Fibroblast of mammary gland (primary cell): ENCODE data around the gene CDH13.

ENCODE experiments used
- DNase-seq: peaks from one replicate; pipeline ENCODE4 v3.0.0-alpha.2; 2010; ENCODE audit warnings: low read depth
- H3K4me3 ChIP-seq: 2 replicates; pipeline ENCODE4 v1.5.1; 2011; ENCODE audit warnings: low read depth, mild to moderate bottlenecking, low read length, moderate library complexity; ENCODE audit not compliant: control insufficient read depth
- CTCF ChIP-seq: conservative IDR thresholded peaks from 2 replicates; pipeline ENCODE4 v1.5.1; 2011; ENCODE audit warnings: low read depth, low read length, inconsistent platforms; ENCODE audit not compliant: control insufficient read depth, insufficient read depth

Gene CDH13

GRCh38 chr16:83002351-83003334, 375.9 kb downstream of the CDH13 start:
- no peak overlapping the region for H3K4me3 ChIP-seq
- TF ChIP-seq CTCF = no peak
- no peak for DNase-seq

DNA sequence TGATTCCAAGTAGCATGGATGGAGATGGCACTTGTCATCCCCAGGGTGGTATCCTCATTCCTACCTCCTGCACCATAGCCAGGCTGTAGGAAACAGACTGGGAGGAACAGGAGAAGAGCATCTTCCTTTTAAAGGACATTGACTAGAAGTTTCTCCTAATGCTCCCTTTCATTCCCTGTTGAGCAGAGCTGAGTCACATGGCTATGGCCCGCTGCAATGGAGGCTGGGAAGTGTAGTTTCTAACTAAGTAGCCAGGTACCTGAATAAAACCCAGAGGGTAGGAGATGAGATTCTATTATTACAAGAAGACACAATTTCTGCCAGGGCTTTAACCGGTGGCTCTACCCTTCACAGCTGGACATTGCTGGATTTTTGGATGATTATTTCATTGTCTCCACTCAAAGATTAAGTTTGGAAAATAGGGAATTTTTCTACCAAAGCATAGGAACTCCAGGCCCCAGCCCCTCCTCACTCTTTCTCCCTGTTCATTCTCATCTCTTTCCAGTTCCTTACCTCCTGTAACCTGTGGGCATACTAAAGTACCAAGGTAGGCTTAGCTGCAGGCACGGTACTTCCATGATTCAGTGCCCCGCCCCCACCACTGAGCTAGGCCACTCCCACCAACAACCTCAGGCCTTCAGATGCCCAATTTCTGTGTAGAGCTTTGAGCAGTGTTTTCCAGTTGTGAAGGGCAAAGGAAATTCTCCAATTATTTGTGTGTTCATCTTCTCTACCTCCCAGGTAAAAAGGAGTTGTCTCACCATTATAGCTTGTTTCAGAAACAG, 378.3 kb downstream of the CDH13 start:
- DNase-seq = no peak
- TF ChIP-seq CTCF = no peak
- no peak overlapping the region for H3K4me3 ChIP-seq

- TF ChIP-seq CTCF = no peak
- H3K4me3 ChIP-seq = no peak overlapping the region
- DNase-seq = no peak
These were observed 378.9 kb downstream of the CDH13 start for GRCh38 chr16:83005653-83006160.

DNA sequence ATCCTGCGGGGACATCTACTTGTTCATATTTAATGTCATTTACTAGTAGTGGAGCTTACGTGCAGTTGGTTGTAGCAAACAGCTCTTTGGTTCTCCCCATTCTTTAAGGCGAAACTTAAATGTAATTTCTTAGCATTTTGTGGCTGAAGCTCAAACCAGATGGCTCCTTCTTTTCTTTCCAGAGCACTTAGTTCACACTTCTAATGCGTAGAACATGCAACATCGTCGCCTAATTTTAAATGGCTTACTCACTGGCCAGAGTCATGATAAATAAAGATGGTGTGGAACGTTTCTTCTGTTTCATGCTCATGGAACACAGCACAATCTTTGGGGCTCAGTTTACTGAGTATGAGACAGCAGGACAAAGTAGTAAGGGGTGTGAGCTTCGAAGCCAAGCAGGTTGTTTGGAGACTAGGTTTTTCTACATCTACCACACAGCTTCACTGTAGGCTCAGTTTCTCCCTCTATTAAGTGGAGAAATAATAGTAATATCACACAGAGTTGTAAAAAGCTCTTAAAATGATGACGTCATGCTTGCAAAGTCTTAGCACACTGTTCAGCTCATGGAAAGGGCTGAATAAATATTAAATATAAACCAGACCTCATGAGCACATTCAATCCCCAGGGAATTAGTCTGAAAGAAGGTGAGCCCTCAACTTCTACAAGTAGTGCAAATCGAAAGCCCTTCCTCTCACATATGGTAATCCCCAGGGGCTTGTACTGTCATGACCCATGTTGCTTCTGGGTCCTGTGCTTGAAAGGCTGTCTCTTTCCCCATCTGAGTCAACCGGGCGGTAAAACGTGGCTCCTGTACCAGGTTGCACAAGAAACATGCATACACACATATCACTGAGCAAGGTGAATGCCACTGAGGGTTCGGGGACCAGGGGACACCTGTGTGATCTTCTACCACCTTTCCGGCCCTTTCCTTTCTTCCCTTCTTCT, 384.3 kb downstream of the CDH13 start:
- TF ChIP-seq CTCF = no peak
- no peak for DNase-seq

DNA sequence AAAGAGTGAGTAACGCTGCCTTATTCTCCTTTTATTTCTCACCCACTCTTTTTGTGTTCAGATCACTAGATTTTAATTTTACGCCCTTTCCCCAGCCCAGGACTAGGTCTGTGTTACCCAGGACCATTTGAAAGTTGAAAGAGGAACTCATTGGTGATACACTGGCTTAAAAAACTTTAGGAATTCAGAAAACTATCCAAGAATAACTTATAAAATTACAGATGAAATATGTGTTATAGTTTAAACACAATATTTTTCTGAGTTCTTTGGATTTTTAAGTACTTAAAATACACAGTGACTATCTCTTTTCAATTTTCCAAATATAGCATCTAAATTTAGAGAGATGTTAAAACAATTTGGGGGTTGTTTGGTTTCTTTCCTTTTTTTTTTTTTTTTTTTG, 385.2 kb downstream of the CDH13 start:
- no peak for TF ChIP-seq CTCF

More for the DNA sequence above, 384.3 kb downstream of the CDH13 start:
- no peak overlapping the region for H3K4me3 ChIP-seq

GRCh38 chr16:83013071-83013470, 386.3 kb downstream of the CDH13 start:
- no peak for DNase-seq
- TF ChIP-seq CTCF = no peak
- H3K4me3 ChIP-seq = no peak overlapping the region

More for the DNA sequence above, 385.2 kb downstream of the CDH13 start:
- no peak overlapping the region for H3K4me3 ChIP-seq
- DNase-seq = no peak
